NB4 (cell line): Measurements from ENCODE around the gene CCNI2.

ENCODE experiments used
- DNase-seq: peaks from one replicate; pipeline ENCODE4 v3.0.0; 2010; ENCODE audit warnings: low read depth
- H3K4me3 ChIP-seq: one replicate; pipeline ENCODE4 v1.5.1; 2011; ENCODE audit warnings: mild to moderate bottlenecking, low read depth, low read length, moderate library complexity
- CTCF ChIP-seq: IDR thresholded peaks from one replicate; pipeline ENCODE4 v1.5.1; 2012; ENCODE audit warnings: low read depth, low read length
- MAX ChIP-seq: IDR thresholded peaks from 2 replicates; pipeline ENCODE4 v1.6.1; 2011; ENCODE audit warnings: low read depth, low read length
- MYC ChIP-seq: IDR thresholded peaks from 2 replicates; pipeline ENCODE4 v1.6.1; 2011; ENCODE audit warnings: low read depth, low read length
- POLR2A ChIP-seq: IDR thresholded peaks from 2 replicates; pipeline ENCODE4 v1.6.1; 2011; ENCODE audit warnings: mild to moderate bottlenecking; ENCODE audit not compliant: insufficient read length; ENCODE audit errors: extremely low read depth

The CCNI2 gene

GRCh38 chr5:132751444-132751843, 4.2 kb downstream of the CCNI2 start:
- no peak for TF ChIP-seq MAX
- no peak for TF ChIP-seq MYC
- no peak for TF ChIP-seq CTCF
- TF ChIP-seq POLR2A = no peak
- no peak overlapping the region for H3K4me3 ChIP-seq
- no peak for DNase-seq

- DNase-seq = no peak
- no peak overlapping the region for H3K4me3 ChIP-seq
- TF ChIP-seq MYC (no peak), CTCF (no peak), POLR2A (no peak), MAX (no peak)
These were observed 4.8 kb downstream of the CCNI2 start for GRCh38 chr5:132751971-132752580.

- TF ChIP-seq MAX (no peak), MYC (no peak), POLR2A (no peak), CTCF (no peak)
- no peak overlapping the region for H3K4me3 ChIP-seq
- DNase-seq = no peak
These were observed 5.4 kb downstream of the CCNI2 start for GRCh38 chr5:132752581-132753125.

GRCh38 chr5:132753135-132753987, 6.1 kb downstream of the CCNI2 start:
- DNase-seq = peak; percentile 20
- peak; percentile 9 for TF ChIP-seq CTCF
- no peak for TF ChIP-seq MAX
- no peak for TF ChIP-seq POLR2A
- no peak for TF ChIP-seq MYC
- H3K4me3 ChIP-seq = no peak overlapping the region

- TF ChIP-seq CTCF (no peak), MAX (no peak), POLR2A (no peak), MYC (no peak)
- no peak overlapping the region for H3K4me3 ChIP-seq
- DNase-seq = no peak
These were observed 6.9 kb downstream of the CCNI2 start for GRCh38 chr5:132754111-132754510.
